Endothelial cell of umbilical vein (primary cell): Measurements from ENCODE around the gene RBM27. TPM values are rescaled to one million over a fixed set of nuclear protein-coding genes. Genes with fewer than 3 reads are reported as not detected.

Experiments
- BruUV-seq: library from RNA; stranded (reverse); fragments of 400-500 nt; replicated peaks from 2 replicates; lab custom pipeline; 2021; lab: Mats Ljungman, UMichigan
- CTCF ChIA-PET: fragments of 300-600, 350-600 bp; sonication (Branson Sonifier 250); formaldehyde crosslinking; loops from one replicate; lab custom pipeline; 2021; ENCODE audit warnings: antibody characterized with exemption, inconsistent platforms; lab: Charles Lee
- POLR2A ChIA-PET: fragments of 300-600, 350-600 bp; sonication (Branson Sonifier 250); formaldehyde crosslinking; loops from one replicate; lab custom pipeline; 2021; ENCODE audit warnings: antibody characterized with exemption, inconsistent platforms; lab: Charles Lee
- DNase-seq: peaks from one replicate; pipeline ENCODE4 v3.0.0-alpha.2; 2011; ENCODE audit warnings: low read depth, low spot score
- FAIRE-seq: peaks from 2 replicates; lab custom pipeline; 2011; peaks lifted over from hg19 to GRCh38; lab: Jason Lieb, UNC
- H2AFZ ChIP-seq: 2 replicates; pipeline ENCODE4 v1.6.0; 2012; ENCODE audit warnings: low read depth, low read length, control low read depth, inconsistent platforms
- H3K27ac ChIP-seq: 2 replicates; pipeline ENCODE4 v1.5.1; 2011; ENCODE audit warnings: low read depth, mild to moderate bottlenecking, control low read depth, low read length, moderate library complexity; ENCODE audit not compliant: insufficient read depth
- H3K27me3 ChIP-seq, 2 experiments: 2 replicates each; pipeline versions ENCODE4 v1.6.0 to v1.6.1; 2011; ENCODE audit warnings: low read length in 2 of 2, mixed read lengths in 1 of 2; ENCODE audit not compliant: control insufficient read depth in 2 of 2, insufficient read depth in 2 of 2
- H3K36me3 ChIP-seq, 2 experiments: 2 replicates in 1 of 2; 3 replicates in 1 of 2; pipeline ENCODE4 v1.5.1; 2011; ENCODE audit warnings: low read length in 2 of 2, mild to moderate bottlenecking in 1 of 2, moderate library complexity in 1 of 2; ENCODE audit not compliant: control insufficient read depth in 2 of 2, insufficient read depth in 2 of 2; ENCODE audit errors: extremely low read depth in 1 of 2
- H3K4me1 ChIP-seq: 3 replicates; pipeline ENCODE4 v1.5.1; 2011; ENCODE audit warnings: mild to moderate bottlenecking, low read length; ENCODE audit not compliant: control insufficient read depth, insufficient read depth; ENCODE audit errors: extremely low read depth
- H3K4me2 ChIP-seq: 2 replicates; pipeline ENCODE4 v1.6.1; 2011; ENCODE audit warnings: low read length, control low read depth, mixed read lengths; ENCODE audit not compliant: insufficient read depth
- H3K4me3 ChIP-seq, 3 experiments: fragments of 200-600 bp in 1 of 3; sonication (generic), shearing (Covaris generic) in 1 of 3; replicated peaks in 1 of 3; 2 replicates each; pipeline ENCODE4 v1.5.1; 2011 to 2016; ENCODE audit warnings: control low read depth in 3 of 3, low read length in 3 of 3, mild to moderate bottlenecking in 2 of 3, inconsistent platforms in 1 of 3, low read depth in 1 of 3, moderate library complexity in 1 of 3; ENCODE audit not compliant: insufficient read depth in 1 of 3
- H3K79me2 ChIP-seq: 2 replicates; pipeline ENCODE4 v1.6.0; 2012; ENCODE audit warnings: low read length, inconsistent platforms; ENCODE audit not compliant: control insufficient read depth, insufficient read depth
- H3K9ac ChIP-seq: replicated peaks from 2 replicates; pipeline ENCODE3; 2011; ENCODE audit warnings: low read length, control low read depth; ENCODE audit not compliant: insufficient read depth; ENCODE audit errors: extremely low read depth
- H3K9me1 ChIP-seq: replicated peaks from 3 replicates; pipeline ENCODE4 v1.6.0; 2011; ENCODE audit warnings: mild to moderate bottlenecking, low read length; ENCODE audit not compliant: control insufficient read depth, insufficient read depth; ENCODE audit errors: extremely low read depth
- H3K9me3 ChIP-seq: replicated peaks from 2 replicates; pipeline ENCODE4 v1.5.1; 2012; ENCODE audit warnings: low read length, inconsistent platforms; ENCODE audit not compliant: control insufficient read depth, insufficient read depth
- H4K20me1 ChIP-seq: replicated peaks from 2 replicates; pipeline ENCODE3; 2011; ENCODE audit warnings: mild to moderate bottlenecking, low read length; ENCODE audit not compliant: control insufficient read depth, insufficient read depth; ENCODE audit errors: extremely low read depth
- CTCF ChIP-seq, 2 donors: IDR thresholded peaks; 1 replicate in 1 of 2; 2 replicates in 1 of 2; pipeline ENCODE4 v1.5.1; 2011; ENCODE audit warnings: low read length in 2 of 2, mild to moderate bottlenecking in 2 of 2, moderate library complexity in 2 of 2, control low read depth in 1 of 2, inconsistent platforms in 1 of 2, low read depth in 1 of 2; ENCODE audit not compliant: insufficient read depth in 1 of 2; ENCODE audit errors: extremely low read depth in 1 of 2
- EZH2 ChIP-seq: IDR thresholded peaks from 2 replicates; pipeline ENCODE4 v1.6.1; 2012; ENCODE audit warnings: borderline replicate concordance, low read depth, mild to moderate bottlenecking, moderate library complexity, low read length, inconsistent platforms; ENCODE audit not compliant: severe bottlenecking
- FOS ChIP-seq: IDR thresholded peaks from 2 replicates; pipeline ENCODE4 v1.6.1; 2011; ENCODE audit warnings: mild to moderate bottlenecking, low read length, moderate library complexity, borderline replicate concordance; ENCODE audit not compliant: insufficient read depth
- GATA2 ChIP-seq: IDR thresholded peaks from 2 replicates; pipeline ENCODE4 v1.7.0; 2011; ENCODE audit warnings: low read depth, mild to moderate bottlenecking, moderate library complexity, mixed read lengths, low read length; ENCODE audit not compliant: insufficient read length, insufficient read depth
- JUN ChIP-seq: IDR thresholded peaks from 2 replicates; pipeline ENCODE4 v1.6.1; 2011; ENCODE audit warnings: borderline replicate concordance, low read depth; ENCODE audit not compliant: insufficient read length, insufficient read depth
- MAX ChIP-seq: IDR thresholded peaks from 2 replicates; pipeline ENCODE4 v1.6.1; 2011; ENCODE audit not compliant: insufficient read depth, insufficient read length
- MYC ChIP-seq: IDR thresholded peaks from one replicate; pipeline ENCODE4 v1.6.1; 2011; ENCODE audit warnings: mild to moderate bottlenecking, low read depth, low read length
- POLR2A ChIP-seq: IDR thresholded peaks from 2 replicates; pipeline ENCODE4 v1.6.1; 2012; ENCODE audit warnings: low read depth, mild to moderate bottlenecking, control low read depth, low read length
- POLR2AphosphoS5 ChIP-seq: IDR thresholded peaks from 2 replicates; pipeline ENCODE4 v1.6.1; 2012; ENCODE audit warnings: low read depth, mild to moderate bottlenecking, control low read depth, low read length, moderate library complexity; ENCODE audit not compliant: insufficient read depth
- dilution Hi-C: fragments of 300-500 bp; cut with MboI; formaldehyde crosslinking; loops from one replicate; pipeline ENCODE4 v1.15.0; 2019; ENCODE audit warnings: low sequenced_read_pairs; ENCODE audit not compliant: extremely low pct_ligation_motif_present
- intact Hi-C: fragments of 100-400 bp; cut with micrococcal nuclease; formaldehyde crosslinking; loops from one replicate; pipeline ENCODE4 v1.10.0; 2022
- polyA plus RNA-seq, 4 experiments: library from polyadenylated mRNA; depleted of rRNA in 3 of 4; stranded (reverse) in 3 of 4; unstranded in 1 of 4; fragments of >200 nt; gene quantifications; 2 replicates each; pipeline versions ENCODE4 v1.2.1 to v1.2.3, GENCODE V29; 2011 to 2012; ENCODE audit warnings: missing spikeins in 1 of 4
- total RNA-seq: library from RNA; stranded (reverse); gene quantifications from 2 replicates; pipeline ENCODE4 v1.2.3, GENCODE V29; 2021

Gene RBM27
- total and polyA plus RNA-seq, 2 donors (not counting 3 experiments of a cell fraction or from before 2014, with no cell fraction given): 6.3 to 17.7 TPM

- BruUV-seq: no TSS peak
- no peak overlapping the region for H3K27ac ChIP-seq
- peaks cover 4 to 6% of the 10 kb centered on the region in 2 experiments for H3K36me3 ChIP-seq
- H3K4me3 ChIP-seq: no peak overlapping the region
- dilution Hi-C loops (no loop called here), intact Hi-C loops (no loop called here)
- no peaks in the 10 kb centered on the region for H3K9me1 ChIP-seq
- H4K20me1 ChIP-seq: peaks cover 3% of the 10 kb centered on the region
- FAIRE-seq (no peak), DNase-seq (no peak)
- no peaks in the 10 kb centered on the region for H3K9me3 ChIP-seq
- no peaks in the 10 kb centered on the region for H3K27me3 ChIP-seq
- TF ChIP-seq JUN (no peak), GATA2 (no peak), MYC (no peak), FOS (no peak), MAX (no peak), CTCF (IDR thresholded peaks at IDR 0.05; ENCODE audit: extremely low read depth in 1 of 2, insufficient read depth in 1 of 2, low read depth in 1 of 2, low read length in 2 of 2) (no peak), EZH2 (no peak), POLR2A (no peak), POLR2AphosphoS5 (no peak)
- H3K79me2 ChIP-seq: peaks cover 23% of the 10 kb centered on the region
- no peak overlapping the region for H3K9ac ChIP-seq
- no peak overlapping the region for H3K4me2 ChIP-seq
- POLR2A ChIA-PET: no interaction called here
- no peaks in the 10 kb centered on the region for H3K4me1 ChIP-seq
- CTCF ChIA-PET: no interaction called here
- no peak overlapping the region for H2AFZ ChIP-seq
Measured at GRCh38 chr5:146223179-146223578, 19.8 kb downstream of the RBM27 start.
